ENCODE results near the gene SCGB1D2. TPM values are rescaled to one million over a fixed set of nuclear protein-coding genes. Genes with fewer than 3 reads are reported as not detected.
A peak's percentile ranks its signal among the peaks of the same experiment; 100 is the strongest.

The SCGB1D2 gene
- total and polyA plus RNA-seq, 2 of the 4 experiments (the other 2 are of a cell fraction) = not detected

DNA sequence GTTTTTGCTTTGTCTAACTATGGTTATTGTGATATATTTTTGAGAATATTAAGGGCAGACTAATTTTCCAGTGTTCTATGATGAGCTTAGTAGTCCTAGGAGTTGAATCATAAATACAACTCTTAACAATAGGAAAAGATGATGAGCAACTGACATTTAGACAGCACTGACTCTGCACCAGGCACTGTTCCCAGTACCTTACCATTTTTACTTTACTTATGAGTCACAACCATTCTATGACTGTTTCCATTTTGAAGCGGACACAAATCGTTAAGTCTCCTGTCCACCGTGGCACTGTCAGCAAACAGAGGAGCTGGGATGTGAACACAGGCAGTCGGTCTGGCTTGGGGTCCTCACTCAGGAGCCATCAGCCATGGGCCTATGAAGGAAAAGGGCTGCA lies 24.5 kb downstream of the SCGB1D2 start:
- CTCF ChIA-PET = interaction anchor here (0.7 kb wide), 1 partner anchor 21 kb away, joined by 3 read pairs; no protein-coding TSS in a partner anchor
- H3K4me1 ChIP-seq (ENCODE audit: control insufficient read depth, insufficient read depth, low read length) = no peaks in the 10 kb centered on the region
- no peak for ATAC-seq (ENCODE audit: low read depth)

More for the DNA sequence above, 24.5 kb downstream of the SCGB1D2 start:
- Histone ChIP-seq H4K91ac (ENCODE audit: insufficient read depth, low read depth, low read length) (no peak overlapping the region), H3K4ac (ENCODE audit: low read depth, low read length) (no peak overlapping the region), H3K9me1 (ENCODE audit: insufficient read depth, low read length) (no peaks in the 10 kb centered on the region; the same call in 1 of the 2 replicates), H3K18ac (ENCODE audit: low read depth, low read length) (no peak overlapping the region), H3K9ac (ENCODE audit: low read depth, low read length) (no peak overlapping the region), H3K27ac (ENCODE audit: insufficient read depth, low read length) (no peak overlapping the region), H2AFZ (replicated peaks; ENCODE audit: low read length, poor library complexity) (no peak overlapping the region), H4K20me1 (ENCODE audit: insufficient read depth, low read length) (no peaks in the 10 kb centered on the region), H3K14ac (replicated peaks; ENCODE audit: low read depth, low read length) (no peak overlapping the region), H3K27me3 (ENCODE audit: control insufficient read depth, insufficient read depth, low read length) (peaks cover 2% of the 10 kb centered on the region; the same call in 1 of the 2 replicates), H2BK120ac (ENCODE audit: low read depth, low read length) (no peak overlapping the region), H3K4me3 (ENCODE audit: insufficient read depth, low read depth, low read length) (no peak overlapping the region), H3K4me2 (ENCODE audit: low read depth, low read length) (no peak overlapping the region), H4K8ac (ENCODE audit: low read depth in 2 of 2, low read length in 2 of 2) (no peak overlapping the region), H2AK5ac (ENCODE audit: low read depth, low read length) (no peak overlapping the region), H3K56ac (ENCODE audit: extremely low read depth, insufficient read depth, low read length) (no peak overlapping the region), H2BK15ac (ENCODE audit: low read depth, low read length) (no peak overlapping the region), H2AK9ac (replicated peaks; ENCODE audit: low read depth, low read length, poor library complexity) (no peak overlapping the region), H2BK20ac (ENCODE audit: low read depth, low read length) (no peak overlapping the region), H3K79me1 (ENCODE audit: low read depth in 1 of 2, low read length in 2 of 2) (no peaks in the 10 kb centered on the region), H2BK5ac (ENCODE audit: low read depth, low read length, poor library complexity, severe bottlenecking) (no peak overlapping the region), H4K5ac (ENCODE audit: low read depth, low read length) (no peak overlapping the region), H3K9me3 (ENCODE audit: control insufficient read depth, insufficient read depth, low read length) (no peaks in the 10 kb centered on the region), H3K23ac (ENCODE audit: low read depth, low read length) (no peak overlapping the region), H3K36me3 (ENCODE audit: control insufficient read depth, insufficient read depth, low read length) (no peaks in the 10 kb centered on the region)
- in situ Hi-C loops (cut with MboI; ENCODE audit: low sequenced_read_pairs) (no loop called here), dilution Hi-C loops (cut with HindIII; ENCODE audit: low sequenced_read_pairs, unreplicated experiment) (no loop called here), intact Hi-C loops (cut with micrococcal nuclease) (no loop called here)
- TF ChIP-seq MXI1 (IDR thresholded peaks at IDR 0.05; ENCODE audit: borderline replicate concordance, low read depth, low read length) = no peak
- no peak for TF ChIP-seq POLR2A (IDR thresholded peaks at IDR 0.05; ENCODE audit: low read depth, low read length)
- TF ChIP-seq RFX5 (IDR thresholded peaks at IDR 0.05; ENCODE audit: low read depth, low read length) = no peak
- no peak for TF ChIP-seq MAZ (IDR thresholded peaks at IDR 0.05; ENCODE audit: borderline replicate concordance, low read depth, low read length)
- no peak for TF ChIP-seq CEBPB (IDR thresholded peaks at IDR 0.05; ENCODE audit: low read depth, low read length)
- TF ChIP-seq, protein P1, sequence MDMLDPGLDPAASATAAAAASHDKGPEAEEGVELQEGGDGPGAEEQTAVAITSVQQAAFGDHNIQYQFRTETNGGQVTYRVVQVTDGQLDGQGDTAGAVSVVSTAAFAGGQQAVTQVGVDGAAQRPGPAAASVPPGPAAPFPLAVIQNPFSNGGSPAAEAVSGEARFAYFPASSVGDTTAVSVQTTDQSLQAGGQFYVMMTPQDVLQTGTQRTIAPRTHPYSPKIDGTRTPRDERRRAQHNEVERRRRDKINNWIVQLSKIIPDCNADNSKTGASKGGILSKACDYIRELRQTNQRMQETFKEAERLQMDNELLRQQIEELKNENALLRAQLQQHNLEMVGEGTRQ (IDR thresholded peaks at IDR 0.05; ENCODE audit: low read depth, low read length) = no peak
- TF ChIP-seq SMC3 (IDR thresholded peaks at IDR 0.05; ENCODE audit: low read depth, low read length) = no peak
- no peak for TF ChIP-seq RAD21 (IDR thresholded peaks at IDR 0.05; ENCODE audit: low read length)
- TF ChIP-seq CHD1 (IDR thresholded peaks at IDR 0.05; ENCODE audit: low read depth, low read length) = no peak
- POLR2A ChIA-PET (ENCODE audit: unreplicated experiment) = no interaction called here
- DNase-seq = peak; percentile 6
- WGBS, 2 experiments (ENCODE audit: extremely low coverage in 2 of 2, insufficient read length in 1 of 2) = no CpG with 5 or more reads among the region's 4 CpGs
- no TSS peak for BruUV-seq (replicated peaks)

All from IMR-90 (cell line).